AG09319 (cell line): ENCODE data around the gene KCNN4.

Source experiments
- DNase-seq: peaks from one replicate; pipeline ENCODE4 v3.0.0-alpha.2; 2010; ENCODE audit warnings: low read depth; ENCODE audit errors: extremely low read depth
- CTCF ChIP-seq: IDR thresholded peaks from 2 replicates; pipeline ENCODE4 v1.5.1; 2011; ENCODE audit warnings: low read depth, mild to moderate bottlenecking, inconsistent platforms, low read length, moderate library complexity

KCNN4 gene

DNA sequence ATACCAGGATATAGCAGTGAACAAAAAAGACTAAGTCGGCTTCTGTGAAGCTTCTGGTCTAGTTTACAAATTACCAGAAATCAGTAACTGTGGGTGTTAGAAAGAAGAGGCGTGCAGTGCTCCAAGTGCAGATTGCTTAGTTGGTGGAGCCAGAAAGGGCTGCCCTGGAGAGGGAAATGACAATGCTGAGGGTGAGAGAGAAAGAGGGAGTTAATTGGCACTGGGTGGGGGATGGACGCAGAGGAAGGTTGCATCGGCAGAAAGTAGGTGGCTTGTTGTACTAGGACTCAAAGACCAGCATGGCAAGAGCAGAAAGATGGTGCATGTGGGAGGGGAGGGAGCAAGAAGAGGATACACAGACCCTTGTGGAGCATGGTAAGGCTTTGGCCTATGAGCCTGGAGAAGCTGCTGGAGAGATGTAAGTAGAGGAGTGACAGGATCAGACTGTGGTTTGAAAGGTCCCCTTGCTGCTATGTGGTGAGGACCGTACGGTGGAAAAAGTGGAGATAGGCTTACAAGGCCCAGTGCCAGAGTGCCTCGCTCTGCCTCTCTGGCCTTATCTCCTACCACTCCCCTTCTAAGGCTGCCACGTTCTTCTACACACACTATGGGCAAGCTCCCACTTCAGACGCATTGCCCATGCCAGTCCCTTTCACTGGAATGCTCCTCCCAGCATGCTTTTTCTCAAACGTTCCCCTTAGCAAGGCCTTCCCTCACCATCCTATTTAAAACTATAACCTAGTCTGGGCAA lies 39.5 kb downstream of the KCNN4 start:
- DNase-seq, result no peak
- TF ChIP-seq CTCF, result no peak

DNA sequence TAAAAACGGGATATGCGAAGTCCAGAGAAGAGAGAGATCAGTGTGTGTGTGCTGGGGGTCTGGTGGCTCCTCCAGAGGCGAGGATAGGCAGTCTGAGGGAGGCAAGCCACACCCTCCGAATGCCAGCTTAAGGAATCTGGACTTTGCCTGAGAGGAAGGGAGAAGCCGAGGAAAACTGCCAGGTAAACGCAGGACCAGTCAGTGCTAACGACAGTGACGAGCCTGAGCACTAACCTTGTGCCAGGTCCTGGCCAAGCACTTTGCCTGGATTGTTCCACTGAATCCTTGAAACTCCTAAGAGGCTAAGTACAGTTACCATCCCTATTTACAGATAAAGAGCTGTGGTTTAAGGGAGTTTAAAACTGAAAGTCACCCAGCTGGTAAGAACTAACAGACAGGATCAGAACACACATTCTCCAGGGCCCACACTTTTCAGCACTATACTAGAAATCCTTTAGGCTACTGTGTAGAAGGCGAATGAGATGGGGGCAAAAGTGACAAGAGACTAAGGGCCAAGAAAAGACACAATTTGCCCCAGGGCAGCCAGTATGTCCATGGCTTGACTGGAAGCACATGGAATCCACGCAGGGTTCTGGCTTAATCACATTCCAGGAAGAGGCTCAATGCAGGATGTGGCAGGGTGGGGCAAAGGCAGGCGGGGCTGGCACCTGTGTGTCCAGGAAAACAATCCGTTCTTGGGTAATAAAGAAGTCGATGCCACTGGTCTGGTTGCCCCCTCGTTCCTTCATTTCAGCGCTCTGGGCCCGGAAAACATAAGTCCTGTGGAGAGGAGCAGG lies 41.1 kb downstream of the KCNN4 start:
- TF ChIP-seq CTCF, result no peak
- DNase-seq, result no peak

DNA sequence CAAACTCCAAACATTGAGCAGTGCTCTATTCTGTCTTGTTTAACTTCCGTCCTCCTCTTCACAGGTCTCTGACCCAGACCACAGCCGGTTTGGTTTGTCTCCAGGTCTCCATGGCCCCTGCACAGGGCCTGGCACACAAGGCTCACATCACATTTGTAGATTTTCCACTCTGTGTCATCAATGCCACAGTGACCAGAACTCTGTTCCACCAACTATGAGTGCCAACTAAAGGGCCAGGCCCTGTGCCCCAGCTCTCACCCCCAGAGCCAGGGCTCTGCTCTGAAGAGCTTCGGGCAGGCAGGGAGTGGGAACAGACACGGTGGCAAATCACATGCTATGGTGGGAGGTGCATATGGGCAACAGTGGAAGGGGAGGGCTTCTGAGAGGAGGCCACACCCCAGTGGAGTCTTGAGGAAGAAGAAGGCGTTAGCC lies 42.0 kb downstream of the KCNN4 start:
- DNase-seq, result no peak
- no peak for TF ChIP-seq CTCF

GRCh38 chr19:43735957-43736356 lies 44.8 kb downstream of the KCNN4 start:
- no peak for DNase-seq
- TF ChIP-seq CTCF, result no peak

- TF ChIP-seq CTCF, result no peak
- no peak for DNase-seq
Observed at GRCh38 chr19:43735013-43735412, 45.8 kb downstream of the KCNN4 start.

- no peak for DNase-seq
Observed at GRCh38 chr19:43731846-43732245, 48.9 kb downstream of the KCNN4 start.

More at GRCh38 chr19:43731846-43732245, 48.9 kb downstream of the KCNN4 start:
- TF ChIP-seq CTCF, result no peak
